ENCODE measurements around the gene PCDH15. TPM values are rescaled to one million over a fixed set of nuclear protein-coding genes. Genes with fewer than 3 reads are reported as not detected.

PCDH15 gene
- total and polyA plus RNA-seq, 9 of the 15 experiments (the other 6 are each of a cell fraction or from before 2014, with no cell fraction given), result not detected

DNA sequence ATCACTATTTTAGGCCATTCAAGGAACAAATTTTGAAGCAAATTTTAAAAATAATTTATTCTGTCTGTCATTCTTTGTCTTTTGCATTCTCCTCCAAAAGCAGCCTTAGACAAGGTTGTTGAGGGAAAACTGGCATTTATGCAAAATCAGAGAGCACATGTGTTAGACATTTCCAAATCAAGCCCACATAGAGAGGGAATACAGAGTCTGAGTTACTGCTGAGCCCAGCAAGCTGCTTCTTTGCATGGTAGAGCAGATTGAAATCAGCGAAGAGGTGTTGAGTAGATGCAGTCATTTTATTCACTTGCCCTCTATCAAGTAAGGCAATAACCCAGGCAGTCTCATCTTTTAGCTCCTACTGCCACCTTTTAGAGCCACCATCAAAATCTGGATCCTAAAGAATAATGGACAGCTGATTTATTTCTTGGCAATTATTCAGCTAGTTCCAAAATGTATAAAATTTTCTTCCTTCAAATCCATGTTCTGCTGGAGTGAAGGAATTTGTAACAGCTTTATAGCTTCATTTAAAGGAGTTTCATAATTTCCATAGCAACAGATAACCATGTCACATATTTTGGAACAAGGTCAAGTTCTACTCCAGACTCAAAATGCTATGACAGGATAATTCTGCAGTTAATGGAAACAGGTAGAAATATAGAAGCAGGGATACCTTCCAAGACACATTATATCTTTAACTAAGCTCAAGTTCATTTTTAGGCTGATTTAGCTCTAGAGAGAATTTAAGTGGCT lies 7.3 kb upstream of the PCDH15 start:
- CTCF ChIA-PET (ENCODE audit: low intra/inter-chr PET ratio), result no interaction called here
- no TSS peak for BruUV-seq (replicated peaks)
- Histone ChIP-seq H4K20me1 (replicated peaks; ENCODE audit: control insufficient read depth, insufficient read depth, low read length) (no peaks in the 10 kb centered on the region), H3K79me2 (ENCODE audit: control insufficient read depth, insufficient read depth, low read length) (no peaks in the 10 kb centered on the region), H3K9ac (ENCODE audit: insufficient read depth in 1 of 2, low read depth in 2 of 2, low read length in 2 of 2) (no peak overlapping the region), H3K36me3 (ENCODE audit: control insufficient read depth, insufficient read depth, low read length) (no peaks in the 10 kb centered on the region), H3K4me1 (replicated peaks in 1 of 2; ENCODE audit: control insufficient read depth in 2 of 2, insufficient read depth in 2 of 2, low read length in 2 of 2) (no peaks in the 10 kb centered on the region), H3K4me3 (no peak overlapping the region), H2AFZ (ENCODE audit: low read depth, low read length) (no peak overlapping the region), H3K27ac (ENCODE audit: extremely low read depth, low read depth, low read length) (no peak overlapping the region), H3K9me1 (ENCODE audit: control insufficient read depth, insufficient read depth, low read length) (no peaks in the 10 kb centered on the region), H3K4me2 (ENCODE audit: insufficient read depth, low read length) (no peak overlapping the region), H3K27me3 (ENCODE audit: control insufficient read depth in 2 of 2, insufficient read depth in 2 of 2, low read length in 2 of 2) (no peaks in the 10 kb centered on the region), H3K9me3 (replicated peaks; ENCODE audit: control insufficient read depth, insufficient read depth, low read depth, low read length) (0 out of 2 replicates have a peak, but pooled peaks cover 3% of the 10 kb centered on the region)
- FAIRE-seq (no peak), DNase-seq (ENCODE audit: extremely low read depth in 1 of 4, low spot score in 3 of 4) (no peak), ATAC-seq (no peak)
- WGBS (ENCODE audit: insufficient coverage, low coverage, missing lambda C conversion rate), result 7% methylated on average over 1 of the region's 1 CpG
- intact Hi-C loops (cut with micrococcal nuclease) (no loop called here), in situ Hi-C loops (cut with MboI) (no loop called here)
- TF ChIP-seq ZC3H8 (IDR thresholded peaks at IDR 0.05) (no peak), SIRT6 (IDR thresholded peaks at IDR 0.05; ENCODE audit: low read depth, low read length) (no peak), HMG20A (CRISPR knock-in tag; conservative IDR thresholded peaks at IDR 0.05) (no peak), SREBF2 (CRISPR knock-in tag; IDR thresholded peaks at IDR 0.05) (no peak)
- TF ChIP-seq, protein P1, sequence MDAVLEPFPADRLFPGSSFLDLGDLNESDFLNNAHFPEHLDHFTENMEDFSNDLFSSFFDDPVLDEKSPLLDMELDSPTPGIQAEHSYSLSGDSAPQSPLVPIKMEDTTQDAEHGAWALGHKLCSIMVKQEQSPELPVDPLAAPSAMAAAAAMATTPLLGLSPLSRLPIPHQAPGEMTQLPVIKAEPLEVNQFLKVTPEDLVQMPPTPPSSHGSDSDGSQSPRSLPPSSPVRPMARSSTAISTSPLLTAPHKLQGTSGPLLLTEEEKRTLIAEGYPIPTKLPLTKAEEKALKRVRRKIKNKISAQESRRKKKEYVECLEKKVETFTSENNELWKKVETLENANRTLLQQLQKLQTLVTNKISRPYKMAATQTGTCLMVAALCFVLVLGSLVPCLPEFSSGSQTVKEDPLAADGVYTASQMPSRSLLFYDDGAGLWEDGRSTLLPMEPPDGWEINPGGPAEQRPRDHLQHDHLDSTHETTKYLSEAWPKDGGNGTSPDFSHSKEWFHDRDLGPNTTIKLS (IDR thresholded peaks at IDR 0.05; ENCODE audit: borderline replicate concordance, low read depth), result no peak
- POLR2A ChIA-PET, result no interaction called here

All from K562 (cell line).